IPS-15b (cell line): ENCODE measurements around the gene OSBPL10.

ENCODE experiments used
- H3K27me3 ChIP-seq: one replicate; pipeline ENCODE4 v1.6.1; 2013; ENCODE audit warnings: low read length; ENCODE audit not compliant: control insufficient read depth, insufficient read depth
- H3K36me3 ChIP-seq: one replicate; pipeline ENCODE4 v1.6.1; 2013; ENCODE audit warnings: low read length; ENCODE audit not compliant: control insufficient read depth, insufficient read depth
- H3K4me1 ChIP-seq: one replicate; pipeline ENCODE4 v1.6.1; 2013; ENCODE audit warnings: mild to moderate bottlenecking, low read length; ENCODE audit not compliant: control insufficient read depth, insufficient read depth
- H3K4me3 ChIP-seq: one replicate; pipeline ENCODE4 v1.5.1; 2013; ENCODE audit warnings: low read depth, low read length
- H3K9ac ChIP-seq: one replicate; pipeline ENCODE4 v1.6.1; 2013; ENCODE audit warnings: low read depth, mild to moderate bottlenecking, low read length
- H3K9me3 ChIP-seq: one replicate; pipeline ENCODE4 v1.6.1; 2013; ENCODE audit warnings: mild to moderate bottlenecking, low read length; ENCODE audit not compliant: control insufficient read depth, insufficient read depth

Gene OSBPL10

DNA sequence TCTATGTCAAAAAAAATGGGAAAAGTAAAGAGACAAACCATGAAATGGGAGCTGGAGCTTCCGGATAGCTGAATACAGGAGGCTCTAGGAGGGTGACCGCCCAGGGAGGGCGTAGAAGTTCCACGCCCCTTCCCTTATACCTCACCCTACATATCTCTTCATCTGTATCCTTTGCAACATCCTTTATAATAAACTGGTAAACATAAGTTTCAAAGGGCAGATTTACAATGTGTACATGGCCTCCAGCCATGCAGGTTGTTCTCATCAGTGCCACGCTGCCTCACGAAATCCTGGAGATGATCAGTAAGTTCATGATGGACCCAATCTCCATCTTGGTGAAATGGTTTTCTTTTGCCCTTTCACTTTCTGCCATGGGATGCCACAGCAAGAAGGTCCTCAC is 121.8 kb downstream of the OSBPL10 start:
- Histone ChIP-seq H3K4me1 (no peaks in the 10 kb centered on the region), H3K9me3 (no peaks in the 10 kb centered on the region), H3K9ac (no peak overlapping the region), H3K4me3 (no peak overlapping the region), H3K27me3 (no peaks in the 10 kb centered on the region), H3K36me3 (no peaks in the 10 kb centered on the region)

- H3K27me3 ChIP-seq, result no peaks in the 10 kb centered on the region
- H3K36me3 ChIP-seq, result no peaks in the 10 kb centered on the region
- H3K4me1 ChIP-seq, result no peaks in the 10 kb centered on the region
- H3K9me3 ChIP-seq, result no peaks in the 10 kb centered on the region
- no peak overlapping the region for H3K4me3 ChIP-seq
- no peak overlapping the region for H3K9ac ChIP-seq
Measured at GRCh38 chr3:31858439-31858838, 122.6 kb downstream of the OSBPL10 start.

GRCh38 chr3:31853580-31853979 is 127.5 kb downstream of the OSBPL10 start:
- H3K4me1 ChIP-seq, result peaks cover 5% of the 10 kb centered on the region
- H3K9me3 ChIP-seq, result no peaks in the 10 kb centered on the region
- H3K4me3 ChIP-seq, result no peak overlapping the region
- H3K27me3 ChIP-seq, result no peaks in the 10 kb centered on the region
- H3K36me3 ChIP-seq, result no peaks in the 10 kb centered on the region
- H3K9ac ChIP-seq, result no peak overlapping the region

DNA sequence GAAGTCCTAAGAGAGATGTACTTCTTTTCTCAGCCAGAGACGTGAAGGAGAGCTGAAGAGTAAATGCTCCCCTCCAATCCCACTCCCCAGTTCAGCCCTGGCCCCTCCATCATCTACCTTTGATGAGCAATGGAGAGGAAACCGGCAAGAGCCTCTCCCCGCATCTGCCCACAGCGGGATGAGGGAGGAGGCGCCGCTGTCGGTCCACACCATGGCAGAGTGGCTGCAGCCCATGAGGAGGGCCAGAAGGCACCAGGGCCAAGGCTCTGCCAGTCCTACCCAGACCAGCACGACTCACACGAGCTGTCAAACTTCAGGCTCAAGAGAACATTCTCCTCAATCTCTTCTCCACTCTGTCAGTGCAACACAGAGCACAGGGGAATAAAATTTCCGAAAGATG is 129.8 kb downstream of the OSBPL10 start:
- no peaks in the 10 kb centered on the region for H3K36me3 ChIP-seq
- no peak overlapping the region for H3K4me3 ChIP-seq
- no peak overlapping the region for H3K9ac ChIP-seq
- H3K9me3 ChIP-seq, result no peaks in the 10 kb centered on the region
- H3K4me1 ChIP-seq, result peaks cover 5% of the 10 kb centered on the region
- no peaks in the 10 kb centered on the region for H3K27me3 ChIP-seq

DNA sequence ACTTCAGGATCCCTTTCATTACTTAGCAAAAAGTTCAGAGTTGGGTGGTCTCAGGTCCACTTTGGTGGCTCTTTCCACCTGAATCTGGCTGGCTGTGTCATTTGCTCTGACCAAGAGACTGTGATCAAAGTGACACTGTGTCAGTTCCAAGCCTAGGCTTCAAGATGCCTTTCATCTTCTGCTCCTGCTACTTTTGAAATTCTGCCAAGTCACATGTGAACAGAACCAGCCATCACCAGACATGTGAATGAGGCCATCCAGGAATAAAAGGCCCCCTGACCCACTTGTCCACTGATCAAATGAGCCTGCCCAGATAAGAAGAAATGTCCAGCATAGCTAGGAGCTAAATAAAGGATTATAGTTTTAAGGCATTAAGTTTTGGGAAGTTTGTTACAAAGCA is 132.2 kb downstream of the OSBPL10 start:
- no peaks in the 10 kb centered on the region for H3K36me3 ChIP-seq

DNA sequence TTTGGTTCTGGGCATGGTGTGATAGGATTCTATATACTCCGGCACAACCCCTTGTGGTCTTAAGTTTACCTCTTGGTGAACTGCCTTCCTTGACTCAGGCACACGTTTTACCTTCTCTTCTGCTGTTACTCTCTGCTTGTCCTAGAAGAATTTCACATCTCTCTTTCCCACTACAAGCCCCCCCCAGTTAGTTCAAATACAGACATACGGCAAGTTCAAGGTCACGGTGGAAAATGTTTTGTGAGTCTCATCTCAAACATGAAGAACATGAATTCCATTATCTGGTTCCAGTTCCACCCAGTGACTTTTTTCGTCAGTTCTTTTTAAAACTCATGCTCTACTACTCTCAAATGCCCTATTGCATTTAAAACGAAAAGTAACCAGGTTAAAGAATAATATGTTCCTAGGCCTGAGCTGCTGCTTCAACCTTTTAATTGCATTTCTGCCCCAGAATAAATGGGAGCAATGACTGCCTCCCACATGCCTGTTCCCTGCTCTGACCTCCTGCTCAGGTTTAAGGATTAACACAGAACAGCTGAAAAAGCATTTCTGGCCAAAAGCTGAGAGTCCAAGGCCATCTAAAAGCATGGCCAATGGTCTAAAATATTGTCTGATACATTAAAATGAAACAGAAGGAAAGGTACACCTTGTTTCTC is 132.8 kb downstream of the OSBPL10 start:
- H3K27me3 ChIP-seq, result no peaks in the 10 kb centered on the region
- no peak overlapping the region for H3K4me3 ChIP-seq
- peaks cover 5% of the 10 kb centered on the region for H3K4me1 ChIP-seq
- H3K36me3 ChIP-seq, result no peaks in the 10 kb centered on the region
- no peaks in the 10 kb centered on the region for H3K9me3 ChIP-seq
- no peak overlapping the region for H3K9ac ChIP-seq

More for the DNA sequence above, 132.2 kb downstream of the OSBPL10 start:
- Histone ChIP-seq H3K27me3 (no peaks in the 10 kb centered on the region), H3K4me1 (peaks cover 5% of the 10 kb centered on the region), H3K4me3 (no peak overlapping the region), H3K9me3 (no peaks in the 10 kb centered on the region), H3K9ac (no peak overlapping the region)

GRCh38 chr3:31847760-31848159 is 133.3 kb downstream of the OSBPL10 start:
- Histone ChIP-seq H3K4me1 (peaks cover 10% of the 10 kb centered on the region), H3K27me3 (no peaks in the 10 kb centered on the region), H3K9ac (no peak overlapping the region), H3K36me3 (no peaks in the 10 kb centered on the region), H3K9me3 (no peaks in the 10 kb centered on the region), H3K4me3 (no peak overlapping the region)

DNA sequence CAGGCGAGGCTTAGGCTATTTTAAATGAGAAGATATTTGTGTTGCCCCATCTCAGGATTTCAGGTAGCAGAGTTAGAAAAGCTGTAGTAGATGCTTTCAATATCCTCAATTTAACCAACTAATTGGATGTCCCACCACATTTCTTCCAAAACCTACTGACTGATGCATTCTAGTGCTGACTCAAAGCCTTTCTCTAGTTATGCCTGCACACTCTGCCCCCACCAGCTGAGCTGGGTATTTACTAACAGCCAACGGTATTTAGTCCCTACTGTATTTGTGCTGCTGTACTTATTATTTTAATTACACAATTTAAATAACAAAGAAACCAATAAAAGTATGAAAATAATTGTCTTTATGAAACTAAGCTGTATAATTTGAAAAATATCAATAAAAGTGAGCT is 139.5 kb downstream of the OSBPL10 start:
- Histone ChIP-seq H3K27me3 (no peaks in the 10 kb centered on the region), H3K9ac (no peak overlapping the region), H3K36me3 (no peaks in the 10 kb centered on the region), H3K4me3 (no peak overlapping the region), H3K9me3 (no peaks in the 10 kb centered on the region), H3K4me1 (peaks cover 10% of the 10 kb centered on the region)

- H3K4me1 ChIP-seq, result peaks cover 11% of the 10 kb centered on the region
- no peaks in the 10 kb centered on the region for H3K27me3 ChIP-seq
- H3K9me3 ChIP-seq, result no peaks in the 10 kb centered on the region
- H3K4me3 ChIP-seq, result no peak overlapping the region
- no peak overlapping the region for H3K9ac ChIP-seq
- H3K36me3 ChIP-seq, result no peaks in the 10 kb centered on the region
Measured at GRCh38 chr3:31840252-31840651, 140.8 kb downstream of the OSBPL10 start.

DNA sequence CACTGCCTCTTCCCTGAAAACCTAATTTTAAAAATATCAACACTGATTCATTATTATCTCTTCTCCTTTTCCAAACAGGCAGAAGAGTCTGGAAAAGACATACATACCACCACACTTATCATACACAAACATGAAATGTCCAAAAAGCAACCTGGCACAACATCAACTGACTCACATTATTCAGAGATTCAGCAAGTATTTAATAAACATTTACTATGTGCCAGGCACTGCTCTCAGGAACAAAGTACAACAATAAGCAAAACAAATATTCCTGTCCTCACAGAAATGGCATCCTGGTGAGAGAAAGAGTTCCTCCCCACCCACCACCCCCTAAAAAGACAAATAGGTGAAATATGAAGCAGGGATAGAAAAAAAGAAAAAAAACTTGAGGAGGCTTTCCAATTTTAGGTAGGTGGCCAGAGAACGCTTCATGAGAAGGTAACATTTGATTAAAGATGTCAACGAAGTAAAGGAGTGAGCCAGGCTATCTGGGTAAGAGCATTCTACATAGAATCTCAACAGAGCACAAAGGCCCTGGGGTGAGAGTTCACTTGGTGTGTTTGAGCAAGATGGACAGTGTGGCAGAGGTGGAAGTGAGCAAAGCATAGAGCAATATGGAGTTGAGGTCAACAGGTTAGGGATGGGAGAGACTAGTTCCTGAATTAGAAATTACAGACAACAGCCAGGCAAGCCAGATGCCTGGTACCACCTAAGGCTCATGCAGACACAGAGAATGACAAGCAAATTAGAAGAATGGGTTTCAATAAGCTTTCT is 141.7 kb downstream of the OSBPL10 start:
- Histone ChIP-seq H3K4me1 (peaks cover 11% of the 10 kb centered on the region), H3K36me3 (no peaks in the 10 kb centered on the region), H3K27me3 (no peaks in the 10 kb centered on the region), H3K9me3 (no peaks in the 10 kb centered on the region), H3K4me3 (no peak overlapping the region), H3K9ac (no peak overlapping the region)

GRCh38 chr3:31836131-31837075 is 144.7 kb downstream of the OSBPL10 start:
- H3K9ac ChIP-seq, result no peak overlapping the region
- H3K9me3 ChIP-seq, result no peaks in the 10 kb centered on the region
- no peak overlapping the region for H3K4me3 ChIP-seq
- peaks cover 12% of the 10 kb centered on the region for H3K4me1 ChIP-seq
- no peaks in the 10 kb centered on the region for H3K36me3 ChIP-seq
- no peaks in the 10 kb centered on the region for H3K27me3 ChIP-seq
